HepG2 (cell line): ENCODE measurements around the gene CREB1. TPM values are rescaled to one million over a fixed set of nuclear protein-coding genes. Genes with fewer than 3 reads are reported as not detected.

Experiments
- CAMTA2 ChIP-seq: sonication (generic); formaldehyde crosslinking; IDR thresholded peaks from 2 replicates; pipeline ENCODE4 v1.4.0; 2020; ENCODE audit warnings: mild to moderate bottlenecking, missing genetic modification reagents, borderline replicate concordance
- ELF4 ChIP-seq: sonication (generic); formaldehyde crosslinking; IDR thresholded peaks from 2 replicates; pipeline ENCODE4 v1.5.0; 2020; ENCODE audit warnings: missing genetic modification reagents, mild to moderate bottlenecking, moderate library complexity, borderline replicate concordance
- HNF1A ChIP-seq, 2 experiments: sonication (generic) in 1 of 2; formaldehyde crosslinking in 1 of 2; IDR thresholded peaks; 2 replicates each; pipeline versions ENCODE4 v1.4.0 to v1.6.1; 2016 to 2020; ENCODE audit warnings: borderline replicate concordance in 1 of 2, low read depth in 1 of 2, mild to moderate bottlenecking in 1 of 2, missing genetic modification reagents in 1 of 2
- HNF4G ChIP-seq, 2 experiments: sonication (generic) in 1 of 2; formaldehyde crosslinking in 1 of 2; IDR thresholded peaks; 2 replicates each; pipeline versions ENCODE4 v1.4.0 to v1.6.1; 2011 to 2020; ENCODE audit warnings: borderline replicate concordance in 2 of 2, low read depth in 2 of 2, mild to moderate bottlenecking in 2 of 2, low read length in 1 of 2, missing genetic modification reagents in 1 of 2, moderate library complexity in 1 of 2
- MEIS2 ChIP-seq: sonication (generic); formaldehyde crosslinking; IDR thresholded peaks from 2 replicates; pipeline ENCODE4 v1.9.0; 2021; ENCODE audit warnings: mild to moderate bottlenecking, missing genetic modification reagents
- NCOA1 ChIP-seq: sonication (generic); formaldehyde crosslinking; IDR thresholded peaks from 2 replicates; pipeline ENCODE4 v1.9.0; 2021; ENCODE audit warnings: missing genetic modification reagents
- SMYD3 ChIP-seq: sonication (generic); formaldehyde crosslinking; IDR thresholded peaks from 2 replicates; pipeline ENCODE4 v1.8.1; 2023; ENCODE audit warnings: mild to moderate bottlenecking, missing genetic modification reagents
- ZBTB34 ChIP-seq: sonication (generic); formaldehyde crosslinking; IDR thresholded peaks from 2 replicates; pipeline ENCODE4 v1.8.0; 2022; ENCODE audit warnings: mild to moderate bottlenecking, missing genetic modification reagents
- ZHX2 ChIP-seq, 2 experiments: sonication (generic) in 1 of 2; formaldehyde crosslinking in 1 of 2; IDR thresholded peaks; 2 replicates each; pipeline versions ENCODE4 v1.6.1 to v1.9.0; 2014 to 2022; ENCODE audit warnings: antibody characterized with exemption in 1 of 2, borderline replicate concordance in 1 of 2, inconsistent platforms in 1 of 2, low read depth in 1 of 2, missing genetic modification reagents in 1 of 2
- ZNF337 ChIP-seq: sonication (generic); formaldehyde crosslinking; IDR thresholded peaks from 2 replicates; pipeline ENCODE4 v1.5.1; 2020; ENCODE audit warnings: missing genetic modification reagents, low read depth, mild to moderate bottlenecking, borderline replicate concordance
- ZNF468 ChIP-seq: sonication (generic); formaldehyde crosslinking; IDR thresholded peaks from 2 replicates; pipeline ENCODE4 v1.8.0; 2022; ENCODE audit warnings: mild to moderate bottlenecking, moderate library complexity, missing genetic modification reagents
- polyA plus RNA-seq, 8 experiments: library from polyadenylated mRNA; depleted of rRNA in 3 of 8; stranded (reverse) in 7 of 8; unstranded in 1 of 8; fragments of >200 nt; fragmentation: Illumina TruSeq in 4 of 8; extraction: Trizol in 4 of 8; gene quantifications; 2 replicates each; pipeline versions ENCODE4 v1.2.1 to v1.2.3, GENCODE V29; 2011 to 2016; ENCODE audit warnings: low read depth in 4 of 8, missing spikeins in 1 of 8, mixed read lengths in 1 of 8; ENCODE audit not compliant: insufficient read depth in 1 of 8
- total RNA-seq, 5 experiments: library from RNA; depleted of rRNA; stranded (reverse); fragments of >200 nt; fragmentation: Illumina TruSeq; extraction: Trizol; gene quantifications; 2 replicates each; pipeline ENCODE4 v1.2.3, GENCODE V29; 2016; ENCODE audit warnings: low read depth in 1 of 5
- TF ChIP-seq, protein P1 (sequence below), 2 experiments: fragments of 450-650 bp in 1 of 2; sonication (generic) in 1 of 2; formaldehyde crosslinking; IDR thresholded peaks; 2 replicates each; pipeline versions ENCODE4 v1.5.0 to v1.8.0; 2020 to 2022; ENCODE audit warnings: mild to moderate bottlenecking in 1 of 2, missing genetic modification reagents in 1 of 2

The CREB1 gene
- total and polyA plus RNA-seq, 2 of the 13 experiments (the other 11 are each of a cell fraction or from before 2014, with no cell fraction given), result 51.8 to 51.9 TPM

DNA sequence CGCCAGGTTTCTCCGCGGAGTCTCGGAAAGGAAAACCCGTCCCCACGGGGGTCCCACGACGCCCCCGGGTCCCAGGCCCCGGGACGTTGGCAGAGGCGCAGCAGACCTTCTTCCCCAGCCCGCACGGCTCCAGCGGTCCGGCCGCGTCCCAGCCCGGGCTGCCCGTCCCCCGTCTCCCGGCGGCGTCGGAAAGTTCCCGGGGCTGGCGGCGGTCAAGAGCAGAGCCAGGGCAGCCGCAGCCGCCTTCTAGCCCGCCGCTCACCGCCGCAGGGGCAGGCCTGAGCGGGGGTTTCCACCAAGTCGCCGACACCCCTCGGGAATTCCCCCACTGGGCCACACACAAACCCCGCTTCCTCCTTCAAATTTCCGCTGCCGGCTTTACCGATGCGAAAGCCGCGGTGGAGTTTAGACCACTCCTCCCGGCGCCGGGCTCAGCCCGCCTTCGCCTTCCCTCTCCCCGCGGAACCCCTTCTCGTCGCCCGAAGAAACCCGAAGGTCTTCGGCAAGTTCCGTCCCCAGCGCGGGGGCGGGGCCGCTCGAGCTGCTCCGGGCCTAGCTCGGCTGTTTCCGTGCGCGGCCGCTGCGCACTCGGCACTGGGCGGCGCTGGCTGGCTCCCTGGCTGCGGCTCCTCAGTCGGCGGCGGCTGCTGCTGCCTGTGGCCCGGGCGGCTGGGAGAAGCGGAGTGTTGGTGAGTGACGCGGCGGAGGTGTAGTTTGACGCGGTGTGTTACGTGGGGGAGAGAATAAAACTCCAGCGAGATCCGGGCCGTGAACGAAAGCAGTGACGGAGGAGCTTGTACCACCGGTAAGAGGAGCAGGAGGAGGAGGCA is at the start of gene CREB1 (continued):
- TF ChIP-seq MEIS2 (CRISPR knock-in tag), result peak; percentile 59; the same call in 1 of the 2 replicates
- TF ChIP-seq ZNF337, result peak; percentile 94; the same call in 1 of the 2 replicates
- TF ChIP-seq, protein P1, sequence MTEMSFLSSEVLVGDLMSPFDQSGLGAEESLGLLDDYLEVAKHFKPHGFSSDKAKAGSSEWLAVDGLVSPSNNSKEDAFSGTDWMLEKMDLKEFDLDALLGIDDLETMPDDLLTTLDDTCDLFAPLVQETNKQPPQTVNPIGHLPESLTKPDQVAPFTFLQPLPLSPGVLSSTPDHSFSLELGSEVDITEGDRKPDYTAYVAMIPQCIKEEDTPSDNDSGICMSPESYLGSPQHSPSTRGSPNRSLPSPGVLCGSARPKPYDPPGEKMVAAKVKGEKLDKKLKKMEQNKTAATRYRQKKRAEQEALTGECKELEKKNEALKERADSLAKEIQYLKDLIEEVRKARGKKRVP (CRISPR knock-in tag; IDR thresholded peaks at IDR 0.05), result peak in 1 of 2 experiments; percentile 71; a peak in 2 of 4 replicates
- peak; percentile 97 for TF ChIP-seq NCOA1 (CRISPR knock-in tag)
- no peak for TF ChIP-seq CAMTA2
- TF ChIP-seq ZBTB34 (CRISPR knock-in tag), result peak; percentile 60; the same call in 1 of the 2 replicates
- TF ChIP-seq ELF4 (CRISPR knock-in tag), result no peak
- peak; percentile 94; the same call in 1 of the 2 replicates for TF ChIP-seq HNF4G (IDR thresholded peaks at IDR 0.05; ENCODE audit: borderline replicate concordance, low read depth, low read length)
- TF ChIP-seq HNF4G (CRISPR knock-in tag; IDR thresholded peaks at IDR 0.05; ENCODE audit: borderline replicate concordance, low read depth), result no peak
- peak; percentile 97 for TF ChIP-seq ZHX2 (IDR thresholded peaks at IDR 0.05; ENCODE audit: low read depth)
- TF ChIP-seq ZHX2 (CRISPR knock-in tag; IDR thresholded peaks at IDR 0.05; ENCODE audit: borderline replicate concordance), result no peak; the same call in none of the 2 replicates
- TF ChIP-seq SMYD3, result 0 out of 2 replicates have a peak, but pooled peaks have one; percentile 67
- no peak; the same call in none of the 2 replicates for TF ChIP-seq ZNF468 (CRISPR knock-in tag)
- no peak for TF ChIP-seq HNF1A (IDR thresholded peaks at IDR 0.05; ENCODE audit: low read depth)
- TF ChIP-seq HNF1A (CRISPR knock-in tag; IDR thresholded peaks at IDR 0.05; ENCODE audit: borderline replicate concordance), result peak; percentile 82; the same call in 1 of the 2 replicates
